IgD-negative memory B cell (primary cell): ENCODE data around the gene LCE1B. TPM values are rescaled to one million over a fixed set of nuclear protein-coding genes. Genes with fewer than 3 reads are reported as not detected.

Source experiments
- H3K27ac Mint-ChIP-seq, 3 donors: one replicate each; pipeline ENCODE4 v1.8.0; 2020 to 2022; ENCODE audit warnings: mild to moderate bottlenecking in 3 of 3, mixed read lengths in 3 of 3, moderate library complexity in 1 of 3
- H3K27me3 Mint-ChIP-seq: one replicate; pipeline ENCODE4 v1.8.0; 2021; ENCODE audit warnings: mixed read lengths
- H3K36me3 Mint-ChIP-seq: one replicate; pipeline ENCODE4 v1.8.0; 2020; ENCODE audit warnings: mild to moderate bottlenecking, mixed read lengths
- H3K4me1 Mint-ChIP-seq, 3 donors: one replicate each; pipeline ENCODE4 v1.8.0; 2020 to 2022; ENCODE audit warnings: mixed read lengths in 3 of 3, mild to moderate bottlenecking in 1 of 3
- H3K4me3 Mint-ChIP-seq, 4 donors: one replicate each; pipeline ENCODE4 v1.8.0; 2020 to 2022; ENCODE audit warnings: mild to moderate bottlenecking in 4 of 4, mixed read lengths in 4 of 4, moderate library complexity in 3 of 4
- H3K9me3 Mint-ChIP-seq, 3 donors: one replicate each; pipeline ENCODE4 v1.8.0; 2020 to 2021; ENCODE audit warnings: mixed read lengths in 3 of 3, mild to moderate bottlenecking in 1 of 3
- polyA plus RNA-seq: library from polyadenylated mRNA; unstranded; fragments of 300-500 nt; fragmentation: Illumina TruSeq; gene quantifications from one replicate; pipeline ENCODE4 v1.2.3, GENCODE V29; 2021

The LCE1B gene
- not detected for polyA plus RNA-seq

GRCh38 chr1:152811671-152812070, at the start of gene LCE1B:
Gene LCE1B, plus strand, starts transcription at chr1:152811971. Its CDS starts 476 bp downstream, at chr1:152812447.
- Mint-ChIP-seq H3K4me1 (no peaks in the 10 kb centered on the region), H3K27me3 (peaks cover 3% of the 10 kb centered on the region), H3K4me3 (no peak within 1 kb of the TSS), H3K36me3 (no peaks in the 10 kb centered on the region), H3K9me3 (peaks cover 0 to 3% (median 0%) of the 10 kb centered on the region in 3 donors), H3K27ac (no peak within 1 kb of the TSS)

GRCh38 chr1:152768847-152769533, 42.8 kb upstream of the LCE1B start:
- peaks cover 0 to 2% (median 2%) of the 10 kb centered on the region in 3 donors for H3K9me3 Mint-ChIP-seq
- peaks cover 4% of the 10 kb centered on the region for H3K27me3 Mint-ChIP-seq
- H3K27ac Mint-ChIP-seq = no peak overlapping the region
- H3K4me1 Mint-ChIP-seq = peaks cover 0 to under 1% (median 0%) of the 10 kb centered on the region in 3 donors
- H3K36me3 Mint-ChIP-seq = no peaks in the 10 kb centered on the region
- H3K4me3 Mint-ChIP-seq = no peak overlapping the region

GRCh38 chr1:152770411-152770810, 41.4 kb upstream of the LCE1B start:
- H3K9me3 Mint-ChIP-seq = peaks cover 0 to 4% (median 2%) of the 10 kb centered on the region in 3 donors
- no peak overlapping the region for H3K27ac Mint-ChIP-seq
- H3K27me3 Mint-ChIP-seq = peaks cover 9% of the 10 kb centered on the region
- peaks cover 0 to 2% (median 0%) of the 10 kb centered on the region in 3 donors for H3K4me1 Mint-ChIP-seq
- peaks cover 2% of the 10 kb centered on the region for H3K36me3 Mint-ChIP-seq
- peak overlapping the region in 1 of 4 donors; percentile 5 for H3K4me3 Mint-ChIP-seq

GRCh38 chr1:152774875-152775274, 36.9 kb upstream of the LCE1B start, which contains the start of gene LCE1F:
Gene LCE1F, plus strand, starts transcription at chr1:152775140. Its CDS starts 1,232 bp downstream, at chr1:152776372.
- peak within 1 kb of the TSS in 1 of 3 donors; percentile 28 for H3K27ac Mint-ChIP-seq
- peaks cover 7% of the 10 kb centered on the region for H3K27me3 Mint-ChIP-seq
- H3K36me3 Mint-ChIP-seq = peaks cover 2% of the 10 kb centered on the region
- H3K4me3 Mint-ChIP-seq = no peak within 1 kb of the TSS
- H3K4me1 Mint-ChIP-seq = peaks cover 0 to 2% (median 0%) of the 10 kb centered on the region in 3 donors
- H3K9me3 Mint-ChIP-seq = peaks cover 0 to 4% (median 4%) of the 10 kb centered on the region in 3 donors

GRCh38 chr1:152776361-152776760, 35.4 kb upstream of the LCE1B start:
- H3K27me3 Mint-ChIP-seq = peaks cover 7% of the 10 kb centered on the region
- peaks cover 0 to 4% (median 2%) of the 10 kb centered on the region in 3 donors for H3K9me3 Mint-ChIP-seq
- H3K4me3 Mint-ChIP-seq = no peak overlapping the region
- H3K27ac Mint-ChIP-seq = peak overlapping the region in 1 of 3 donors; percentile 56
- peaks cover 2% of the 10 kb centered on the region for H3K36me3 Mint-ChIP-seq
- peaks cover 0 to 2% (median 0%) of the 10 kb centered on the region in 3 donors for H3K4me1 Mint-ChIP-seq

GRCh38 chr1:152777510-152778137, 34.1 kb upstream of the LCE1B start:
- peaks cover 7% of the 10 kb centered on the region for H3K27me3 Mint-ChIP-seq
- H3K4me1 Mint-ChIP-seq = peaks cover 0 to 2% (median 0%) of the 10 kb centered on the region in 3 donors
- peak overlapping the region in 1 of 3 donors; percentile 53 for H3K27ac Mint-ChIP-seq
- H3K9me3 Mint-ChIP-seq = peaks cover 0 to 2% (median 2%) of the 10 kb centered on the region in 3 donors
- H3K4me3 Mint-ChIP-seq = no peak overlapping the region
- H3K36me3 Mint-ChIP-seq = peaks cover 2% of the 10 kb centered on the region

- peaks cover 4% of the 10 kb centered on the region for H3K27me3 Mint-ChIP-seq
- H3K4me1 Mint-ChIP-seq = no peaks in the 10 kb centered on the region
- H3K27ac Mint-ChIP-seq = no peak overlapping the region
- no peaks in the 10 kb centered on the region for H3K9me3 Mint-ChIP-seq
- H3K36me3 Mint-ChIP-seq = no peaks in the 10 kb centered on the region
- H3K4me3 Mint-ChIP-seq = no peak overlapping the region
Measured at GRCh38 chr1:152783095-152783494, 28.7 kb upstream of the LCE1B start.

- peaks cover 8% of the 10 kb centered on the region for H3K27me3 Mint-ChIP-seq
- no peaks in the 10 kb centered on the region for H3K4me1 Mint-ChIP-seq
- no peaks in the 10 kb centered on the region for H3K36me3 Mint-ChIP-seq
- no peak within 1 kb of the TSS for H3K27ac Mint-ChIP-seq
- no peaks in the 10 kb centered on the region for H3K9me3 Mint-ChIP-seq
- H3K4me3 Mint-ChIP-seq = no peak within 1 kb of the TSS
Measured at GRCh38 chr1:152786077-152786476, 25.7 kb upstream of the LCE1B start, which contains the start of gene LCE1E. Gene LCE1E, plus strand, starts transcription at chr1:152786257. Its CDS starts 1,043 bp downstream, at chr1:152787300.

- Mint-ChIP-seq H3K4me3 (no peak overlapping the region), H3K4me1 (no peaks in the 10 kb centered on the region), H3K9me3 (peaks cover 0 to 2% (median 2%) of the 10 kb centered on the region in 3 donors), H3K27me3 (peaks cover 6% of the 10 kb centered on the region), H3K36me3 (no peaks in the 10 kb centered on the region), H3K27ac (no peak overlapping the region)
Measured at GRCh38 chr1:152795686-152796085, 16.1 kb upstream of the LCE1B start.

- Mint-ChIP-seq H3K27ac (no peak within 1 kb of the TSS), H3K27me3 (peaks cover 11% of the 10 kb centered on the region), H3K9me3 (peaks cover 0 to 2% (median 2%) of the 10 kb centered on the region in 3 donors), H3K36me3 (no peaks in the 10 kb centered on the region), H3K4me1 (no peaks in the 10 kb centered on the region), H3K4me3 (no peak within 1 kb of the TSS)
Measured at GRCh38 chr1:152796421-152796820, 15.3 kb upstream of the LCE1B start, which contains the start of gene LCE1D. Gene LCE1D, plus strand, starts transcription at chr1:152796721. Its CDS starts 1,074 bp downstream, at chr1:152797795.

GRCh38 chr1:152801333-152801732, 10.4 kb upstream of the LCE1B start:
- Mint-ChIP-seq H3K9me3 (peaks cover 0 to 2% (median 2%) of the 10 kb centered on the region in 3 donors), H3K4me3 (no peak overlapping the region)

GRCh38 chr1:152806576-152806975, 5.2 kb upstream of the LCE1B start, which contains the start of gene LCE1C:
Gene LCE1C, minus strand, starts transcription at chr1:152806651. Its CDS starts 1,173 bp downstream, at chr1:152805478.
- Mint-ChIP-seq H3K4me1 (no peaks in the 10 kb centered on the region), H3K27me3 (peaks cover 7% of the 10 kb centered on the region), H3K4me3 (no peak within 1 kb of the TSS), H3K36me3 (no peaks in the 10 kb centered on the region), H3K27ac (no peak within 1 kb of the TSS), H3K9me3 (peaks cover 0 to 3% (median 0%) of the 10 kb centered on the region in 3 donors)

More at GRCh38 chr1:152801333-152801732, 10.4 kb upstream of the LCE1B start:
- H3K27me3 Mint-ChIP-seq = peaks cover 13% of the 10 kb centered on the region
- H3K4me1 Mint-ChIP-seq = no peaks in the 10 kb centered on the region
- H3K27ac Mint-ChIP-seq = no peak overlapping the region
- no peaks in the 10 kb centered on the region for H3K36me3 Mint-ChIP-seq

- Mint-ChIP-seq H3K27me3 (peaks cover 3% of the 10 kb centered on the region), H3K27ac (no peak overlapping the region), H3K36me3 (no peaks in the 10 kb centered on the region), H3K4me1 (no peaks in the 10 kb centered on the region), H3K9me3 (peaks cover 0 to 3% (median 0%) of the 10 kb centered on the region in 3 donors), H3K4me3 (no peak overlapping the region)
Measured at GRCh38 chr1:152811050-152811449, 721 bp upstream of the LCE1B start.

- no peak overlapping the region for H3K27ac Mint-ChIP-seq
- peaks cover 0 to 4% (median 3%) of the 10 kb centered on the region in 3 donors for H3K4me1 Mint-ChIP-seq
- no peak overlapping the region for H3K4me3 Mint-ChIP-seq
- no peaks in the 10 kb centered on the region for H3K9me3 Mint-ChIP-seq
- H3K36me3 Mint-ChIP-seq = no peaks in the 10 kb centered on the region
- H3K27me3 Mint-ChIP-seq = no peaks in the 10 kb centered on the region
Measured at GRCh38 chr1:152817309-152817708, 5.5 kb downstream of the LCE1B start.

GRCh38 chr1:152823294-152823693, 11.5 kb downstream of the LCE1B start:
- Mint-ChIP-seq H3K27me3 (peaks cover 9% of the 10 kb centered on the region), H3K9me3 (peaks cover 0 to 2% (median 0%) of the 10 kb centered on the region in 3 donors), H3K36me3 (no peaks in the 10 kb centered on the region), H3K4me3 (no peak overlapping the region), H3K27ac (no peak overlapping the region), H3K4me1 (peaks cover 0 to 4% (median 3%) of the 10 kb centered on the region in 3 donors)
